GM12801 (cell line): ENCODE results near the gene ZNF668.

ENCODE experiments used
- TF ChIP-seq, protein P1 (sequence below): IDR thresholded peaks from one replicate; pipeline ENCODE4 v1.5.1; 2011; ENCODE audit warnings: control low read depth; ENCODE audit not compliant: insufficient read length; ENCODE audit errors: extremely low read depth

Gene ZNF668

DNA sequence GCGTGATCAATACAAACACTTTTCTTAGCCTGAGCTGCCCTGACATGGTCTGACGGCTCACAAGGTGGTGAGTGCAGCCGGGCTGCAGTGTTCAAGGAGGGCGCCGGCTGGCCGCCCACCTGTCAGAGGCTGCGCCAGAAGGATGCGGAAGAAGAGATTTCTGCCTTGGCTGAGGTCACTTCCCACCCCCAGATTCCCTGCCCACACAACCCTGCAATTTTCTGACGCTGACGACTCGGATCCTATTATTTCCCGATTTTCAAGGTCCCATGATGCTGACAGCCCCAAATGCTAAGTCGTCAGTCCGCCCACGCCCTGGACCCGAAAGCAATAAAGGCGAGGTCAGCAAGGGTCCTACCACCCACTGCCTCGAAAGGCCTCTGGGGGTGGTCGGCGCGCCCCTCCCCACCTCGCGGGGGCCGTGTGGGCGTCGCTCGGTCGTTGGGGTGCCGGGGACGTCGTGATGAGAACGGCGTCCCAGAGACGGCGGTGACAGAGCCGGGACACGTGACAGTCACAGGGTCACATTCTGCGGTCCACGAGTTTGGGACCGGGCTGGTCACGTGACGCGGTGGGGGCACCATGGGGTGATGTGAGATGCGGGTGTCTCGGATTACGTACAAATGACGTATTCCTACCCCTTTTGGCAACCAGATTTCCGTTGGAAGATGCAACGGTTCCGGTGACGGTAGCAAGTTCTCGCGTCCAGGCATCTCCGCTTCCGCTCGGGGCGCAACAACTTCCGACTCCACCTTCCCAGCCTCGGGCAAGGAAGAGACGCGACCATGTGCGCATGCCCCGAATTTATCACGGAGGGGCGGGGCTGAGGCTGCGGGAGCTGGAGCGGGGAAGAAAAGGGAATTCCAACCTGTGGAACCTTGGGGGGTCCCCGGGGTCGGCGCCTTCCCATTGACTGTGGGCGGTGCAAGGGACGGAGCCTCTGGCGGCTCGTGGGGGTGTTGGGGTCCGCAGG, 41.0 kb downstream of the ZNF668 start, which contains the start of gene STX4:
STX4 (plus strand) TSS at position 823 of the 973 bp plus-strand sequence. CDS start 248 bp downstream, outside the sequence.
- TF ChIP-seq, protein P1, sequence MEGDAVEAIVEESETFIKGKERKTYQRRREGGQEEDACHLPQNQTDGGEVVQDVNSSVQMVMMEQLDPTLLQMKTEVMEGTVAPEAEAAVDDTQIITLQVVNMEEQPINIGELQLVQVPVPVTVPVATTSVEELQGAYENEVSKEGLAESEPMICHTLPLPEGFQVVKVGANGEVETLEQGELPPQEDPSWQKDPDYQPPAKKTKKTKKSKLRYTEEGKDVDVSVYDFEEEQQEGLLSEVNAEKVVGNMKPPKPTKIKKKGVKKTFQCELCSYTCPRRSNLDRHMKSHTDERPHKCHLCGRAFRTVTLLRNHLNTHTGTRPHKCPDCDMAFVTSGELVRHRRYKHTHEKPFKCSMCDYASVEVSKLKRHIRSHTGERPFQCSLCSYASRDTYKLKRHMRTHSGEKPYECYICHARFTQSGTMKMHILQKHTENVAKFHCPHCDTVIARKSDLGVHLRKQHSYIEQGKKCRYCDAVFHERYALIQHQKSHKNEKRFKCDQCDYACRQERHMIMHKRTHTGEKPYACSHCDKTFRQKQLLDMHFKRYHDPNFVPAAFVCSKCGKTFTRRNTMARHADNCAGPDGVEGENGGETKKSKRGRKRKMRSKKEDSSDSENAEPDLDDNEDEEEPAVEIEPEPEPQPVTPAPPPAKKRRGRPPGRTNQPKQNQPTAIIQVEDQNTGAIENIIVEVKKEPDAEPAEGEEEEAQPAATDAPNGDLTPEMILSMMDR: no peak

- TF ChIP-seq, protein P1: no peak
Measured at GRCh38 chr16:31031276-31031675, 42.8 kb downstream of the ZNF668 start.

DNA sequence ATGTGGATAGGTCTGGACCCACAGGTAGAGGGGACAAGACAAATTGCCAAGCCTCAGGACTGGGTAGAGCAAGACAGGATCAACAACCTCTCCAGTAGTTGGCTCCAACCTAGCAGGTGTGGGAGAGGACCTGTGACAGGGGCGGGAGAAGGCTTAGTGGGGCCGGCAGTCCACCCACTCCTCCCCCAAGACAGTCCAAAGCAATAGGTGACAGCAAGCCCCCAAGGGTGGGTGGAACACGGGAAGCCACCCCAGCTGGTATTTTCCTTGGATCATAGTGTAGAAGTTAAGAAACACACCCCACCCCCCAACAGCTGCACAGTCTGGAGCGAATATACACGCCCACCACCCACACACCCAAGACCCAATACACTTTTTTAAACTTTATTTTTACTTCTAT, 44.8 kb downstream of the ZNF668 start:
- TF ChIP-seq, protein P1: no peak

DNA sequence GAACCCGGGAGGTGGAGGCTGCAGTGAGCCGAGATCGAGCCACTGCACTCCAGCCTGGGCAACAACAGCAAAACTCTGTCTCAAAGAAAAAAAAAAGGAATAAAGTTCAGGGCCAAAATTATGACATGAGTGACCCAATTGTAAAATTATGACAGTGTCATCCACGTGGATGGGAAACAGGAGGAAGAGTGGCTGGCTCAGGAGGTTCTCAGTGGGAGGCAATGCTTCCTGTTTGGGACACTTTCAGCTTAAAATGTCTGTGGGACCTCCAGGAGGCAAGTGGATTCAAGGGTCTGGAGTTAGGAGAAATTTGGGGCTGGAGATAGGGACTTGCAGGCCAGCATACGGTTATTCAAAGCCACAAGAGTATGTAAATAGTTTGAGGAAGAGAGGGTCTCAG, 48.7 kb downstream of the ZNF668 start:
- TF ChIP-seq, protein P1: no peak

DNA sequence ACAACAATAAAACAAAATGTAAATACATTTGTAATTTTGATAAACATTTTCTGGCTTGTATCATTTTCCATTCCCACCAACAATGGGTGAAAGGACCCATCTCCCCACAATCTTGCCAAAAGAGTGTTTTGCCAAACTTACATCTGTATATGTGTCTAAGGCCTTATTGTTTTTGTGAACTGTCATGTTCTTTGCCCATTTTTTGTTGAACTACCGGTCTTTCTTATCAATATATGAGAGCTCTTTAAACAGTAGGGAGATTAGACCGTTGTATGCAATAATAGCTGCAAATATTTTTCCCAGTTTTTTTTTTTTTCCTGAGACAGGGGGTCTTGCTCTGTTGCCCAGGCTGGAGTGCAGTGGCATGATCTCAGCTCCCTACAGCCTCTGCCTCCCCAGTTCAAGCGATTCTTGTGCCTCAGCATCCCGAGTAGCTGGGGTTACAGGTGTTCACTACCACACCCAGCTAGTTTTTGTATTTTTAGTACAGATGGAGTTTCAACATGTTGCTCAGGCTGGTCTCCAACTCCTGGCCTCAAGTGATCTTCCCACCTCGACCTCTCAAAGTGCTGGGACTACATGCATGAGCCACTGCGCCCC, 50.3 kb downstream of the ZNF668 start:
- TF ChIP-seq, protein P1: no peak

DNA sequence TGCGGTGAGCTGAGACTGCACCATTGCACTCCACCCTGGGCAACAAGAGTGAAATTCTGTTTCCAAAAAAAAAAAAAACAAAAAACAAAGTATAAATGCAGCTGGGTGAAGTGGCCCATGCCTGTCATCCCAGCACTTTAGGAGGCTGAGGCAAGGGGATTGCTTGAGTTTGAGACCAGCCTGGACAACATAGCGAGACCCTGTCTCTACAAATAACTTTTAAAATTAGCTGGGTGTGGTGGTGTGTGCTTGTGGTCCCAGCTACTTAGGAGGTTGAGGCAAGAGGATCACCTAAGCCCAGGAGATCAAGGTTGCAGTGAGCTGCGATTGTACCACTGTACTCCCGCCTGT, 50.8 kb downstream of the ZNF668 start:
- TF ChIP-seq, protein P1: no peak

DNA sequence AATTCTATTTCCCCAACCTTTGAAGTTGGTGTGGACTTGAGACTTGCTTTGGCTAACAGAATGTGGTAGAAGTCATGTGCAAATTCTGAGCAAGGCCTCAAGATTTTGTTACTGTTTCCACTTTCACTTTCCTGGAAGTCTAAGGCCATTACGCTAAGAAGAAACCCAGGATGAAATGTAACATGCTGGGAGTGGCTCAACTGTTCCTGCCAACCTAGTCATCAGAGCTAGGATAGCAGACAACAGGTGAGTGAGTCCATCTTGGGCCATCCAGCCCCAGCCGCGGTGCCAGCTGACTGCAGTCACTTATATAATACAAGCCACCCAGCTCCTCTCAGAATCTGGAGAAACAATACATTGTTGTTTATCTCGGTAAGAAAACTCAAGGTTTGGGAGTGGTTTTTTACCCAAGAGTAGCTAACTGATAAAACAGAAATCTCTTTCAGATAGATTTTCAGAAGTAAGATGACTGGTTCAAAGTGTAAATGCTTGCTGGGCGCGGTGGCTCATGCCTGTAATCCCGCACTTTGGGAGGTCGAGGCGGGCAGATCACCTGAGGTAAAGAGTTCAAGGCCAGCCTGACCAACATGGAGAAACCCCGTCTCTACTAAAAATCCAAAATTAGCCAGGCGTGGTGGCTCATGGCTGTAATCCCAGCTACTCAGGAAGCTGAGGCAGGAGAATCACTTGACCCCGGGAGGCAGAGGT, 51.3 kb downstream of the ZNF668 start:
- TF ChIP-seq, protein P1: no peak
